Stomach (tissue), 4 donors: Measurements from ENCODE around the gene GALE.

Experiments
- EP300 ChIP-seq: sonication (generic); formaldehyde crosslinking; IDR thresholded peaks from one replicate; pipeline ENCODE4 v1.6.1; 2017; ENCODE audit warnings: antibody characterized with exemption
- POLR2A ChIP-seq, 4 donors: fragments of 450-650 bp; IDR thresholded peaks; one replicate each; pipeline ENCODE4 v1.6.1; 2016; ENCODE audit warnings: antibody characterized with exemption in 4 of 4, control low read depth in 2 of 4, mild to moderate bottlenecking in 1 of 4, moderate library complexity in 1 of 4
- POLR2AphosphoS5 ChIP-seq, 3 donors: sonication (generic); formaldehyde crosslinking; IDR thresholded peaks; one replicate each; pipeline ENCODE4 v1.6.1; 2016; ENCODE audit warnings: antibody characterized with exemption in 3 of 3
- TF ChIP-seq, protein P1 (sequence below), 7 experiments: fragments of 450-650 bp in 4 of 7; fragments of 200-600 bp in 3 of 7; sonication (generic) in 3 of 7; IDR thresholded peaks; one replicate each; pipeline ENCODE4 v1.5.1; 2016 to 2019; ENCODE audit warnings: antibody characterized with exemption in 7 of 7, control low read depth in 2 of 7, mild to moderate bottlenecking in 1 of 7

- no peak for TF ChIP-seq EP300
- no peak for TF ChIP-seq POLR2AphosphoS5 (IDR thresholded peaks at IDR 0.05)
- TF ChIP-seq, protein P1, sequence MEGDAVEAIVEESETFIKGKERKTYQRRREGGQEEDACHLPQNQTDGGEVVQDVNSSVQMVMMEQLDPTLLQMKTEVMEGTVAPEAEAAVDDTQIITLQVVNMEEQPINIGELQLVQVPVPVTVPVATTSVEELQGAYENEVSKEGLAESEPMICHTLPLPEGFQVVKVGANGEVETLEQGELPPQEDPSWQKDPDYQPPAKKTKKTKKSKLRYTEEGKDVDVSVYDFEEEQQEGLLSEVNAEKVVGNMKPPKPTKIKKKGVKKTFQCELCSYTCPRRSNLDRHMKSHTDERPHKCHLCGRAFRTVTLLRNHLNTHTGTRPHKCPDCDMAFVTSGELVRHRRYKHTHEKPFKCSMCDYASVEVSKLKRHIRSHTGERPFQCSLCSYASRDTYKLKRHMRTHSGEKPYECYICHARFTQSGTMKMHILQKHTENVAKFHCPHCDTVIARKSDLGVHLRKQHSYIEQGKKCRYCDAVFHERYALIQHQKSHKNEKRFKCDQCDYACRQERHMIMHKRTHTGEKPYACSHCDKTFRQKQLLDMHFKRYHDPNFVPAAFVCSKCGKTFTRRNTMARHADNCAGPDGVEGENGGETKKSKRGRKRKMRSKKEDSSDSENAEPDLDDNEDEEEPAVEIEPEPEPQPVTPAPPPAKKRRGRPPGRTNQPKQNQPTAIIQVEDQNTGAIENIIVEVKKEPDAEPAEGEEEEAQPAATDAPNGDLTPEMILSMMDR (IDR thresholded peaks at IDR 0.05) = no peak
- no peak for TF ChIP-seq POLR2A (IDR thresholded peaks at IDR 0.05)
These were observed 27.7 kb downstream of the GALE start for GRCh38 chr1:23772854-23773242.
